K562 (cell line): ENCODE measurements around the gene HOXA9. TPM values are rescaled to one million over a fixed set of nuclear protein-coding genes. Genes with fewer than 3 reads are reported as not detected.

Source experiments
- ATAC-seq: fragments of 200-7000 bp; cut with Tn5 transposase; 3 replicates; pipeline ENCODE4 v1.9.1; 2020; ENCODE audit warnings: moderate library complexity
- BruUV-seq: library from RNA; stranded (reverse); fragments of 400-500 nt; replicated peaks from 2 replicates; lab custom pipeline; 2021; lab: Mats Ljungman, UMichigan
- CTCF ChIA-PET: fragments of 300-600 bp; formaldehyde crosslinking; extraction: SDS; loops from one replicate; lab custom pipeline; 2021; ENCODE audit warnings: low intra/inter-chr PET ratio; lab: Yijun Ruan, JAX
- POLR2A ChIA-PET: fragments of 300-600, 350-650 bp; sonication (Branson Sonifier 250); formaldehyde crosslinking; extraction: SDS; loops from one replicate; lab custom pipeline; 2021; ENCODE audit warnings: antibody characterized with exemption, inconsistent platforms; lab: Yijun Ruan, JAX
- DNase-seq, 4 experiments: peaks; one replicate each; pipeline versions ENCODE4 v3.0.0 to v3.0.0-alpha.2; 2011 to 2018; ENCODE audit warnings: low spot score in 3 of 4, mixed read lengths in 3 of 4; ENCODE audit errors: extremely low read depth in 1 of 4
- FAIRE-seq: peaks from 2 replicates; lab custom pipeline; 2011; peaks lifted over from hg19 to GRCh38; lab: Jason Lieb, UNC
- H2AFZ ChIP-seq: 2 replicates; pipeline ENCODE4 v1.6.0; 2011; ENCODE audit warnings: low read depth, low read length, control low read depth, inconsistent platforms
- H3K27ac ChIP-seq: fragments of 200-600 bp; 3 replicates; pipeline ENCODE4 v1.8.0; 2011; ENCODE audit warnings: low read depth, mild to moderate bottlenecking, control low read depth, inconsistent platforms, low read length, moderate library complexity, mixed read lengths; ENCODE audit errors: extremely low read depth
- H3K27me3 ChIP-seq, 2 experiments: fragments of 300-600 bp in 1 of 2; 2 replicates in 1 of 2; 3 replicates in 1 of 2; pipeline versions ENCODE4 v1.6.0 to v1.8.0; 2011; ENCODE audit warnings: inconsistent platforms in 2 of 2, low read length in 2 of 2, mild to moderate bottlenecking in 1 of 2, mixed read lengths in 1 of 2, moderate library complexity in 1 of 2; ENCODE audit not compliant: control insufficient read depth in 2 of 2, insufficient read depth in 2 of 2
- H3K36me3 ChIP-seq: fragments of 300-600 bp; 3 replicates; pipeline ENCODE4 v1.8.0; 2011; ENCODE audit warnings: mild to moderate bottlenecking, low read length, inconsistent platforms; ENCODE audit not compliant: control insufficient read depth, insufficient read depth
- H3K4me1 ChIP-seq, 2 experiments: fragments of 200-600 bp in 1 of 2; replicated peaks in 1 of 2; 2 replicates in 1 of 2; 3 replicates in 1 of 2; pipeline versions ENCODE4 v1.5.1 to v1.8.0; 2011; ENCODE audit warnings: inconsistent platforms in 2 of 2, low read length in 2 of 2, mild to moderate bottlenecking in 1 of 2, mixed read lengths in 1 of 2, moderate library complexity in 1 of 2; ENCODE audit not compliant: control insufficient read depth in 2 of 2, insufficient read depth in 2 of 2
- H3K4me2 ChIP-seq: 2 replicates; pipeline ENCODE4 v1.6.1; 2011; ENCODE audit warnings: low read length, control low read depth, inconsistent platforms, mixed read lengths; ENCODE audit not compliant: insufficient read depth
- H3K4me3 ChIP-seq: fragments of 200-600 bp; sonication (generic), shearing (Covaris generic); 2 replicates; pipeline ENCODE4 v1.5.1; 2016; ENCODE audit warnings: control low read depth, inconsistent platforms
- H3K79me2 ChIP-seq: fragments of 200-600 bp; 3 replicates; pipeline ENCODE4 v1.8.0; 2011; ENCODE audit warnings: low read length, inconsistent platforms; ENCODE audit not compliant: control insufficient read depth, insufficient read depth
- H3K9ac ChIP-seq, 2 experiments: 2 replicates each; pipeline versions ENCODE4 v1.6.0 to v1.6.1; 2011; ENCODE audit warnings: low read depth in 2 of 2, low read length in 2 of 2, control low read depth in 1 of 2, inconsistent platforms in 1 of 2, mild to moderate bottlenecking in 1 of 2, mixed read lengths in 1 of 2; ENCODE audit not compliant: insufficient read depth in 1 of 2
- H3K9me1 ChIP-seq: one replicate; pipeline ENCODE4 v1.6.0; 2011; ENCODE audit warnings: inconsistent platforms, mild to moderate bottlenecking, low read length, moderate library complexity; ENCODE audit not compliant: control insufficient read depth, insufficient read depth
- H3K9me3 ChIP-seq: replicated peaks from 2 replicates; pipeline ENCODE4 v1.5.1; 2011; ENCODE audit warnings: low read depth, low read length, inconsistent platforms; ENCODE audit not compliant: control insufficient read depth, insufficient read depth
- H4K20me1 ChIP-seq: replicated peaks from 2 replicates; pipeline ENCODE4 v1.6.1; 2011; ENCODE audit warnings: low read length, inconsistent platforms, mixed read lengths; ENCODE audit not compliant: control insufficient read depth, insufficient read depth
- CBX8 ChIP-seq: fragments of 200-600 bp; sonication (generic); IDR thresholded peaks from 2 replicates; pipeline ENCODE4 v1.6.1; 2012; ENCODE audit warnings: borderline replicate concordance, mixed run types, low read depth, mild to moderate bottlenecking, moderate library complexity, mixed read lengths, low read length, control low read depth, inconsistent platforms; ENCODE audit not compliant: poor library complexity, severe bottlenecking; ENCODE audit errors: extremely low read depth
- CGGBP1 ChIP-seq: fragments of 250-450 bp; sonication (Bioruptor Pico); IDR thresholded peaks from 2 replicates; pipeline ENCODE4 v1.9.0; 2021; ENCODE audit warnings: mild to moderate bottlenecking
- HOMEZ ChIP-seq: fragments of 250-450 bp; sonication (Bioruptor Pico); IDR thresholded peaks from 2 replicates; pipeline ENCODE4 v1.4.0; 2020; ENCODE audit warnings: mild to moderate bottlenecking, moderate library complexity
- SAP30 ChIP-seq: fragments of 200-600 bp; sonication (generic); IDR thresholded peaks from 2 replicates; pipeline ENCODE4 v1.6.1; 2012; ENCODE audit warnings: borderline replicate concordance, low read depth, mild to moderate bottlenecking, moderate library complexity, low read length, control low read depth, inconsistent platforms; ENCODE audit not compliant: insufficient read depth, poor library complexity, severe bottlenecking
- ZKSCAN3 ChIP-seq: fragments of 250-450 bp; sonication (Bioruptor Pico); IDR thresholded peaks from 2 replicates; pipeline ENCODE4 v1.4.0; 2020
- ZNF175 ChIP-seq: fragments of 200-800 bp; sonication (Bioruptor generic); IDR thresholded peaks from 2 replicates; pipeline ENCODE4 v1.6.1; 2016; ENCODE audit warnings: low read depth, mild to moderate bottlenecking, missing genetic modification characterization, missing compliant biosample characterization
- ZNF274 ChIP-seq: IDR thresholded peaks from 2 replicates; pipeline ENCODE4 v1.6.1; 2011; ENCODE audit warnings: low read depth, mild to moderate bottlenecking, low read length, moderate library complexity, borderline replicate concordance
- ZNF551 ChIP-seq: fragments of 250-450 bp; sonication (Bioruptor Pico); IDR thresholded peaks from 2 replicates; pipeline ENCODE4 v1.5.0; 2021; ENCODE audit warnings: mild to moderate bottlenecking, moderate library complexity
- WGBS: fragments of 100-300 bp; shearing (Covaris generic); methylation state at CpG from one replicate; pipeline ENCODE4 v1.1.6; 2016; ENCODE audit warnings: low coverage, mixed read lengths; ENCODE audit not compliant: insufficient coverage; ENCODE audit errors: missing lambda C conversion rate; 5-methylcytosine and 5-hydroxymethylcytosine counted together
- in situ Hi-C: fragments of 300-500 bp; cut with MboI; formaldehyde crosslinking; loops from 4 replicates; pipeline ENCODE4 v1.15.0; 2018; ENCODE audit warnings: inconsistent platforms, mixed read lengths
- intact Hi-C: fragments of 100-400 bp; cut with micrococcal nuclease; formaldehyde crosslinking; loops from 2 replicates; pipeline ENCODE4 v1.14.2; 2022
- polyA plus RNA-seq, 8 experiments: library from polyadenylated mRNA; depleted of rRNA in 4 of 8; stranded (reverse) in 5 of 8; unstranded in 3 of 8; fragments of >200 nt; fragmentation: Nextera tagmentation in 2 of 8; fragmentation: Illumina TruSeq in 1 of 8; extraction: Ambion mirVana in 2 of 8; extraction: Trizol in 1 of 8; gene quantifications; 2 replicates each; pipeline versions ENCODE4 v1.2.1 to v1.2.3, GENCODE V29; 2011 to 2014; ENCODE audit warnings: inconsistent platforms in 1 of 8, missing spikeins in 1 of 8
- total RNA-seq, 7 experiments: library from RNA; depleted of rRNA in 6 of 7; stranded (reverse); fragments of >200 nt in 6 of 7; fragmentation: Illumina TruSeq in 2 of 7; extraction: Trizol in 2 of 7; gene quantifications; 2 replicates each; pipeline versions ENCODE4 v1.2.1 to v1.2.3, GENCODE V29; 2011 to 2021; ENCODE audit warnings: low replicate concordance in 1 of 7

HOXA9 gene
- total and polyA plus RNA-seq, 9 of the 15 experiments (the other 6 are each of a cell fraction or from before 2014, with no cell fraction given), result not detected

- peaks cover 52 to 79% of the 10 kb centered on the region in 2 experiments for H3K27me3 ChIP-seq
- no peaks in the 10 kb centered on the region for H3K9me1 ChIP-seq
- no peak overlapping the region for H2AFZ ChIP-seq
- H3K9ac ChIP-seq, result no peak overlapping the region
- ChIA-PET POLR2A (no interaction called here), CTCF (no interaction called here)
- 39% methylated on average over 46 of the region's 72 CpGs for WGBS
- DNase-seq, result no peak
- no peaks in the 10 kb centered on the region for H3K79me2 ChIP-seq
- H3K36me3 ChIP-seq, result no peaks in the 10 kb centered on the region
- TF ChIP-seq ZNF551 (CRISPR knock-in tag) (no peak), ZNF175 (CRISPR knock-in tag) (no peak), ZNF274 (no peak), SAP30 (no peak), ZKSCAN3 (no peak), CBX8 (no peak), CGGBP1 (no peak), HOMEZ (CRISPR knock-in tag) (no peak)
- TF ChIP-seq, all 486 proteins: peak for 0
- no peaks in the 10 kb centered on the region; the same call in 1 of the 2 replicates for H3K9me3 ChIP-seq
- no peak overlapping the region for H3K4me3 ChIP-seq
- H4K20me1 ChIP-seq, result no peaks in the 10 kb centered on the region
- FAIRE-seq (no peak), ATAC-seq (no peak)
- H3K27ac ChIP-seq, result no peak overlapping the region
- H3K4me1 ChIP-seq, result peaks cover 0 to 28% of the 10 kb centered on the region in 2 experiments; a peak in 2 of 5 replicates
- no peak overlapping the region for H3K4me2 ChIP-seq
- intact Hi-C loops, result no loop called here
- no TSS peak for BruUV-seq
- in situ Hi-C loops, result no loop called here
Observed at GRCh38 chr7:27184337-27185012, 19.1 kb upstream of the HOXA9 start.
